Activated CD4-positive, CD25-positive, alpha-beta regulatory T cell treated with anti-CD3 and anti-CD28 coated beads, Interleukin-2, amount 50 U/mL, for 24 hours (primary cell): Measurements from ENCODE around the gene SAG.

Experiments
- ATAC-seq, 2 donors: fragments of 150-1000 bp; cut with Tn5 transposase; one replicate each; pipeline ENCODE4 v1.10.0; 2021; ENCODE audit warnings: mild to moderate bottlenecking in 1 of 2, moderate library complexity in 1 of 2

Gene SAG

DNA sequence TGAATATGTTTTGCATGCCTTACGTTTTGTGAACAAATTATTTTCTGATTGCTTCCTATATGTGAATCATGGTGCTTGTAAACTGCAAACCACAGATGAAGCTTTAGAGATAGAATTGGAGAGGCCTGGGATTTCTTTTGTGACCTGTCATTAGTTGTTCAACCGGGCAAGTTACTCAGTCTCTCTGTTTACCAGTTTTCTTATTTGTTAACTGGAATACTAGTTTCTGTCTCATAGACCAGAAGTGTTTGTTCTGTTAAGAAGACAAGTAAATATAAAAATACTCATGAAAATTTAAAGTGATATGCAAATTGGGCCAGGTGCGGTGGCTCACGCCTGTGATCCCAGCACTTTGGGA, 74.0 kb downstream of the SAG start:
- no peak for ATAC-seq

DNA sequence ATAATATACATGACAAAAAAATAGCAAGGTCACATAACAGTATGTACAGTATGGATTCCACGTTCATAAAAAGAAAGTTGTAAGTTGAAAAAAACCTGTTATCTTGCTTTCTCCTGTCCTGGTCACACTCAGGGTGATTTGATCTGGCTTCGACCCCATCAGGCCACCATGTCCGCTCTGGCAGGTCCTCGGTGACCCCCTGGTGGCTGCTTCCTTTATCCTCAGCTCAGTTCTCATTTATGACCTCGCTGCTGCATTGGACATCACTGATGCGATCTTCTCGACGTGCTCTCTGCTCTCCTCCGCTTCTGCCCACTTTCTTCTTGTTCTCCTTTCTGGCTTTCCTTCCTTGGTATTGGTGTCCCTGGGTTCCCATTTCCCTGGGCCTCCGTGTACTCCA, 76.4 kb downstream of the SAG start:
- no peak for ATAC-seq

DNA sequence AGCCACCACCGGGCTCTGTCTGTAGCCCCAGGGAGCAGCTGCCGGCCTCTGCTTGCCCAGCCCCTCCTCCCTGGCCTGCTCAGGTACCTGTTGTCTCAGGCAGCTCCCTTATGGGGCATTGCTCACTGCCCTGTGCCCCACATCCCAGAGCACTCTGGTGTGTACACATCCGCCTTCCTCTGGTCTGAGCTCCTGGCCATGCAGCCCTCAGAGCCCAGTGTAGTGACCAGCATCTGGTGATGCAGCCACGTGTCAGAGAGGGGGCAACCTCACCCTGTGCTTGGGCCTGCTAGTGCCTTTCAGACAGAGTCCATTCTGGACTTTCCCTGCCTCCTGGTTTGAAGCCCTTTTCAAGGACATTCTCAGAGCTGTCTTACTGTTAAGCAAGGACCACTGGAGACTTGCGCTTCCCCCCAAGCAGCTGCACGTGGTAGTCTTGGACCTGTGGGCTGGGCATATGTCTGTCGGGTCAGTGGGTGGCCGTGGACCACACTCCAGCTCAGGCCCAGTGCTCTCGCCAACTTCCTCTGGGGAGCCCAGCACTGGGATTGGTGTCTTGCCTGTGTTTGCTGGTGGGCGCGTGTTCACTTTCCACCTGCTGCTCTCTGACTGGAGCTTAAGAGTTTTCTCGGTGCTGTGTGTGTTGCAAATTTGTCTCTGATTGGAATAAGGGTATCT, 77.3 kb downstream of the SAG start:
- no peak for ATAC-seq

DNA sequence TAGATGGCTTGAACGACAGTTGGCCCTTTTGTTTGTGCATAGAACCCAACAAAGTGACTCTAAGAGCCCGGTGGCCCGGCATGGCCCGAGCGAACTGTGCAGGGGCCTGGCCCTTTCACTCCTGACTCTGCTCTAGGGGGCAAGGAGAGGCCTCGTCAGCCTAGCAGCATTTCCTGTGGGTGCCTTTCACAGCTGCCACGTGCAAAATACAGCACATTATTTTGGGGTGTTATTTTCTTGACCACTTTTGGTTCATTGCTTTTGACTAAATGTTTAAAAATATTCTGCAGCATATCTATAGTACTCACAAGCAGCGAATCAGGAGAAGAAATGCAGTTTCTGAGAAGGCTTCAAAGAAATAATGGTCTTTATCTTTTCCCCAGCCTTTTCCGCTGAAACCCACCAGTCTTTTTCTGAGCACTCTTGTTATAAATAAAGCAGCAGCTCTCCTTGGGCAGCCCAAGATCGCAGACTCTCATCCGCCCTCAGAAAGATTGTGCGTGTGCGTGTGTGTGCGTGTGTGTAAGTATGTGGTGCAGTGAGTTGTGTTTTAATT, 78.0 kb downstream of the SAG start:
- peak; percentile 60 to 66 for ATAC-seq

DNA sequence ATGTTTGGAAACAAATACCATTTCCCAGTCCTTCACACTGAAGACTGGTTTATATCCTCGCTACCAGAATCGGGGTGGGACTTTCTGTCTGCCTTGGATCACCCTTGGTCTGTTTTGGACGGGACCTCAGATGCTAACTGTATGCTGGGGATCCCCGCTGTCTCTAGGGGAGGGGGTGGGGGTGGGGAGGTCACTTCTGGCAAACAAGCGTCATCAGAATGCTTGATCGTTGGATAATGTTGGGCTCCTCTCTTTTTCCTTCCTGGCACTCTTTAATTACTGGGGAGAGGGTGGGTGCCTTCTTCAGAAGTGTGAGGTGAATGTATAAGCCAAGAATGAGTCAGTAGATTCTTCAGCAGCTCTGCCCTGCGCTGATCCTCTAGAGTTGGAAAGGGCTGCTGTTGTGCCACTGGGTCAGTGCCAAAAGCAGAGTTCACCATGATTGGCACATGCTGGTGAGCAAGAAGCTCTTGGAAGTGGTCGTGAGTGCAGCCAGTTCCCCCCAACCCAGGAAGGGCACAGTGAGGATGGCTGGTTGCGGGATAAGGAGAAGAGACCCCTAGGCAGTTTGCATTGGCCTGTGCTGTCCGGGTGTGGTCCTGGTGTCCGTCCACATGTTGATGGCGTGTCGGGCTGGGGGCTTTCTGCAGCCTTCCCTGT, 78.9 kb downstream of the SAG start:
- peak in 1 of 2 donors; percentile 28 for ATAC-seq

DNA sequence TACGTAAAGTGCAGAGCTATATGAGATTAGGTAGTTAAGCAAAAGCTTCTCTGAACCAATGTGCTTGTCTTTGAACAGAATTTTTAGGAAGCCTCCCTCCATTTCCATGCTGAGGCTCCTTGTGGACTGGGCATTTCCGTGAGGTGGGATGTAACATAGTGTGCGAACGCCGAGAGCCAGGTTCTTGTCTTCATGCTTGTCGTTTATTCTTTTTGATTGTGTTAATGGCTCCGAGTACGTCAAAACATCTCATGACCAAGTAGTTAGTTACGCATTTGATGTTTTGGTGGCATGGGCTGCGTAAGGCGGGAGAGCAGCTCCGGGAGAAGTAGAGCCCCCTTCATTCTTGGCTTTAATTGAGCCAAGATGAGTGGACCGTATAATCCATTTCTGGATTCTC, 79.6 kb downstream of the SAG start:
- no peak for ATAC-seq

DNA sequence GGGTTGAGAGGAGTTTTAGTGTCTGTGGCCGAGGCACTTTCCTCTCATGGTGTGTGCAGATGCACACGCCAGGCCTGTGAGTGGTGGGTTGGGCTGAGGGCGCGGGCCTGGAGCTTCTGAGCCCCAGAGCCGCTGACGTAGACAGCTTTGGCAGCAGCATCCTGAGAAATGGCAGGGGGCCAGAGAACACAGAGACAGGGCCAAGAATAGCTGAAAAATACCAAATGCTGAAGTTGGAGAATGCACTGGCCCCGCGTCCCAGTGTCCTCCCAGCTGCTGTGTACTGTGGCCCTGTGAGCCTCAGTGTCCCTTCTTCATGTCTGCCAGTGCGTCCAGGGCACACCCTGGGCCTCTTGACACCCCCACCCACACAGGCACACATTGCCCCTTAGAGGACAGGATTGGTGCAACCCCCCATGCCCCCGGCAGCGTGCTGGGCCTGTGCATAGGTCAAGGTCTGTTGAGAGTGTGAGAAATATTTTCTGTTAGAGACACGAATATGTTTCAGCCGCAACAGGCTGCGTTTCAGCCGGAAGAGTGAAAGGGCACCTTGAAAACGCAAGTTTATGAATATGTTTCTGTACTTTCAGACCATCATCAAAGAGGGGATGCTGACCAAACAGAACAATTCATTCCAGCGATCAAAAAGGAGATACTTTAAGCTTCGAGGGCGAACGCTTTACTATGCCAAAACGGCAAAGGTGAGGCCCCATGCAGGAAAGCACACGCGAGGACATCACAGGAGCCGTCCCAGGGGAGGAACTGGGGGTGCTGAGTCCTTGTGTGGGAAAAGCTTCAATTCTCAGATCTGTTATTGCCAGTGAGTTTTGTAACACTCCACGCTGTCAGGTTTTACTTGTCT, 80.3 kb downstream of the SAG start:
- no peak for ATAC-seq

DNA sequence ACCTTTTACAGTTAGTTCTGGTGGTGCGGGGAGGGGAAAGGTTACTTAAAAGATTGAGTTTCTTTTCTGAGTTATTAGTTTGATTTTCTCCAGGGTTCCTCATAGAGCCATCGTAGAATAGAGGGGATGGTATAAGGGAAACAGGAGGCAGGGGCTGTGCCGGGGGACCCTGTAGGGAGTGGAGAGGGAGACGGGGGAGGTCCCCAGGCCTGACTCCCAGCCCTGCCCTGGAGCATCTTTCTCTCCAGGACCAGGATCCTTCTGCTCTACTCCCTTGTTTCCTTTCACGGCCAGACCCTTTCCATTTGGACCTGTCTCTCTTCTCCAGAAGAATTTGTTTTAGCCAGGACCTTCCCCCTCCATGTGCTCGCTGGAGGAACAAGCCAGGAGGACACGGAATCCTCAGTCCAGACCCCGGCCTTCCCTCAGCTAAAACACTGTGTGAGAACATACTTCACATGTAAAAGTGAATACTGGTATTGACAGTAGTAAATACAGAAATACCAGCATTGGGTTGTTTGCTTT, 82.0 kb downstream of the SAG start:
- no peak for ATAC-seq

DNA sequence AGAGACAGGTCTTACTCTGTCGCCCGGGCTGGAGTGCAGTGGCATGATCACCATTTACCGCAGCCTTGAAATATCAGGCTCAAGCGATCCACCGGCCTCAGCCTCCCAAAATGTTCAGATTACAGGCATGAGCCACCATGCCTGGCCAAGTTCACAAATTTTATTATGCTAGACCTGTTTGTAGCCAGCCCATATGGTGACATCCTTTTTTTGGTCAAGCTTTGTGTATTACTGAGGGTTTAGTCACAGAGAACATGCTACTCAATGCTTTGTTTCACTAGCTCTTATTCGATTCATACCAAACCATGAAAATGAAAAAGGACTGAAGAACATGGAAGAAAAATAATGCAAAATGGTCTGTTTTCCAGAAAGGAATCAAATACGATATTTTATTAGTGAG, 88.1 kb downstream of the SAG start:
- no peak for ATAC-seq
